ENCODE measurements around the gene NOXA1.

GRCh38 chr9:137428311-137428630 is 5.1 kb downstream of the NOXA1 start:
- TF ChIP-seq CTCF (IDR thresholded peaks at IDR 0.05) = no peak
- no peak for TF ChIP-seq POLR2A (IDR thresholded peaks at IDR 0.05)

Data from testis (tissue), 2 donors.